ENCODE measurements around the gene ARHGAP18.

DNA sequence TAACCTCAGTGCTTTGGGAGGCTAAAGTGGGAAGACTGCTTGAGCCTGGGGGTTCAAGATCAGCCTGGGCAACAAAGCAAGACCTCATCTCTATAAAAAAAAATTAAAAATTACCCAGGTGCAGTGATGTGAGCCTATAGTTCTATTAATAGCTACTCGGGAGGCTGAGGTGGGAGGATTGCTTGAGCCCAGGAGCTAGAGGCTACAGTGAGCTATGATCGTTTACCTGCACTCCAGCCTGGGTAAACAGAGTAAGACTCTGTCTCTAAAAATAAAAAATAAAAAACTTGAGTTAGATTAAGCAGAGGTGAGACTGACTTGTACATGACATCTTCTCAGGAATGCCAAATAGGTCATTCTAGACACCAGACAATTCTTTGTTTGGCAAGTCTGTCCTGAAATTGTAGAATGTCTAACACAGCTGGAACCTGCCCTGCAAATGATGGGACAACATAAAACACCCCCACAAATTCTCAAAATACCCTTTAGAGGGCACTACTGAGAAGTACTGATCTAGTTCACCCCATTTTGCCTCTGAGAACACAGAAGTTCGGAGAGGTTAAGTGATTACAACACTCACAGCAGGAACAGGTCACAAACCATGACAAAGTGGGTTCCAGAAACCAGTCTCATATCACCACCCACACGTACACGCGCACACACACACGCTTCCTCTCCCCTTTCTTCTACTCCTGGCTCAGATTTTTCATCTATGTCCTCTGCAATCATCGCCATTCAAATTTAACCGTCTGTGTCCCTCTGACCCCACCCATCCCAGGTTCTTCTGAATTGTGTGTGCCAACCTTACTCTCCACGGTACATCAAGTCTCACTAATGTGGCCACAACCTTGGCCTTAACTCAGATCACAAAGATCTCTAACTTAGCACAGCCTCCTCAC is 38.3 kb downstream of the ARHGAP18 start:
- TF ChIP-seq, protein P1, sequence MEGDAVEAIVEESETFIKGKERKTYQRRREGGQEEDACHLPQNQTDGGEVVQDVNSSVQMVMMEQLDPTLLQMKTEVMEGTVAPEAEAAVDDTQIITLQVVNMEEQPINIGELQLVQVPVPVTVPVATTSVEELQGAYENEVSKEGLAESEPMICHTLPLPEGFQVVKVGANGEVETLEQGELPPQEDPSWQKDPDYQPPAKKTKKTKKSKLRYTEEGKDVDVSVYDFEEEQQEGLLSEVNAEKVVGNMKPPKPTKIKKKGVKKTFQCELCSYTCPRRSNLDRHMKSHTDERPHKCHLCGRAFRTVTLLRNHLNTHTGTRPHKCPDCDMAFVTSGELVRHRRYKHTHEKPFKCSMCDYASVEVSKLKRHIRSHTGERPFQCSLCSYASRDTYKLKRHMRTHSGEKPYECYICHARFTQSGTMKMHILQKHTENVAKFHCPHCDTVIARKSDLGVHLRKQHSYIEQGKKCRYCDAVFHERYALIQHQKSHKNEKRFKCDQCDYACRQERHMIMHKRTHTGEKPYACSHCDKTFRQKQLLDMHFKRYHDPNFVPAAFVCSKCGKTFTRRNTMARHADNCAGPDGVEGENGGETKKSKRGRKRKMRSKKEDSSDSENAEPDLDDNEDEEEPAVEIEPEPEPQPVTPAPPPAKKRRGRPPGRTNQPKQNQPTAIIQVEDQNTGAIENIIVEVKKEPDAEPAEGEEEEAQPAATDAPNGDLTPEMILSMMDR (IDR thresholded peaks at IDR 0.05 in 4 of 5, conservative IDR thresholded peaks at IDR 0.05 in 1 of 5): no peak
- TF ChIP-seq POLR2A (IDR thresholded peaks at IDR 0.05): no peak

Measured in gastrocnemius medialis (tissue), 4 donors.